ENCODE data around the gene USP47.

GRCh38 chr11:11965192-11965591, 123.4 kb downstream of the USP47 start:
- no peak for TF ChIP-seq CTCF (IDR thresholded peaks at IDR 0.05 in 4 of 5, conservative IDR thresholded peaks at IDR 0.05 in 1 of 5)
- no peak for TF ChIP-seq POLR2A (IDR thresholded peaks at IDR 0.05)

All from gastrocnemius medialis (tissue), 4 donors.